Muscle of arm (tissue), 12 donors: ENCODE results near the gene ZNF366. TPM values are rescaled to one million over a fixed set of nuclear protein-coding genes. Genes with fewer than 3 reads are reported as not detected.
A peak's percentile ranks its signal among the peaks of the same experiment; 100 is the strongest.

Experiments
- DNase-seq: peaks from one replicate; pipeline ENCODE4 v3.0.0-alpha.2; 2013
- polyA plus RNA-seq, 12 donors: library from polyadenylated mRNA; unstranded; fragments of 120-200 nt; gene quantifications; one replicate each; pipeline ENCODE4 v1.2.1, GENCODE V29; 2013; ENCODE audit not compliant: insufficient read length in 12 of 12

The ZNF366 gene
- polyA plus RNA-seq, 12 donors = 2.3 to 3.8 (median 2.8) TPM; not detected in 2

DNA sequence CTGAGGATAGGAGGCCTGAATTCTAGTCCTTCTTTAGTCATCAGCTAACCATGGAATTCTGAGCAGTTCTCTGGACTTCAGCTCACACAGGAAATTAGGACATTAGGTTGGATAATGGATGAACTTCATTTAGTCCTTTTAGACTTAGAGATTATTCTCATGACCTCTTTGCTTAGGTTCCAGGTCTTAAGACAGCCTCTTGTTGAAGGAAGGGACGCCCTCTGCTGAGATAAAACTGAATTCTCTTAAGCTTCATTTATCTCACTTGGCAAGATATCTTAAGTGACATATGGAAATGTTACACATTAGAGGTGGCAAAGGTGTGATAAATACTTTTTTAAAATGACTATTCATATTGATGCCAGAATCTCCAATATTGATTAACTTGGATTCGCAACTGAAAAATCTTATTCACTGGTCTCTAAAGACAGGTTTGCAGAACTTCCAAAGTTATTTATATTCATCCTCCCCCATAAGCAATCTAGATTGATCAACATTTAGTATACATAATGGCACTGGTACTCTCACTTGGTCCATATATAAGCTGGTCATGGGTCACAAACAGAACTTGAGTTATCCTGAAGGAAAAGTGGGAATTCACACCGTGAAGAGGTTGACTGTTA is 16.9 kb upstream of the ZNF366 start:
- DNase-seq = no peak

DNA sequence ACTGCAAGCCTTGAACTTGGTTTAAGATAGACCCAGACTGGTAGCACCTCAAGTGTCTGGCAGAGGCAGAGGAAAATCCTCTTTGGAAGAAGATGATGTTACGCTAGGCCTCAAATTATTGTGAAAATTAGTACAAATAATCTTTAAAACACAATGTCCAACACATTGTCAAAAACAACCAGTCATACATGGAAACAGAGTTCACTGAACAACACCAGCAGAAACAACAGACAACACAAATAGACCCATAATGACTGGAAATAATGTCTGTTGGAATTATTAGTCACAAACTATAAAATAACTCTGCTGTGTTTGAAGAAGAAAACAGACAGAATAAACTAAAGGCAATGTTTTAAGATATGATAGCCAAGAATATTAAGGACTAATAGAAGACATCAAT is 15.4 kb upstream of the ZNF366 start:
- no peak for DNase-seq

DNA sequence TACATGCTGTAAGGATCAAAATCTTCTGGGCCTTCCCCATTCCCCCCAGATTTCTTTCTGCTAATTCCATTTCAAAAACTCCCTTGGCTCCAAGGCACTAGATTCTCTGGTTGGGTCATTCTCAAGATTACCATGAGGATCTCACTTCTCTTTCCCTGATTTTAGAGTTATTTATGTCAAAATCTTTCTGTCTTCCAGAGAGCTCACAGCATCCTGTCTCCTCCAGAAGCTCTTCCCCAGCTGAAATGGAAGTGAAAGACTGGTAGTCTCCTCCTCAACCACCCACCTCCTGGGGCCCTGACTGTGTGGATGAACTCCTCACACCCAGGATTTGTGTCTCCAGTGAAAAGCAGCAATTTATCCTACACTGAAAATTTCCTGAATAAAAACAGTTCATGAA is 11.9 kb upstream of the ZNF366 start:
- no peak for DNase-seq

DNA sequence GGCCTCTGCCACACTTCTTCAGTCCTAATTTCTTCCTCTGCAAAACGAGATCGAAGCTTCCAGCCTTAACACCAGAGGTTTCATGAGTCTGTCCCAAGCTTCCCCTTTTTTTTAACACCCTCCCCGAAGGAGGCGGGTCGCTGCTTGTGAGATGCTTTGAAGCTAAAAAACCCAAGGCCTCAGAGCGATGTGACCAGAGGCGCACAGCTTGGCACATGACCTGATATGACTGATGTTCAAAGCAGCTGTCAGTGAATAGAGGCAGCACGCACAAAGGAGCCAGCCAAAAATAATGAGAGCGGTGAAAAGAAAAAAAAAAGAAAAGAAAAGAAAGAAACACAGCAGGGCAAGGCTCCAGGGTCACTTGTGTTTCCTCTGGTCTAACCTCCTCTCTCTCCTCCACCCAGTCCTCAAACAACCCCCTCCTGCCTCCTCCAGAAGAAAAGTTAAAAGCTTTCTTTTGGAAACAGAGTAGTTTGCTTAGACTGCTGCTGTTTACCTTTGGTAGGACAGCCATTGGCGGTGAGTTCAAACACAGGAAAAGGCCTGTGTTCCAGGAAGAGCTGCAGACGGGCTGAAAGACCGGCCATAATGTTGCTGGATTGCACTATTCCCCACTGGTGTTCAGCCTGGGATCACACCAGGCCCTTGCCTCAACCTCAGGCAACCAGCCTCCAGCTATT is 10.9 kb upstream of the ZNF366 start:
- no peak for DNase-seq

DNA sequence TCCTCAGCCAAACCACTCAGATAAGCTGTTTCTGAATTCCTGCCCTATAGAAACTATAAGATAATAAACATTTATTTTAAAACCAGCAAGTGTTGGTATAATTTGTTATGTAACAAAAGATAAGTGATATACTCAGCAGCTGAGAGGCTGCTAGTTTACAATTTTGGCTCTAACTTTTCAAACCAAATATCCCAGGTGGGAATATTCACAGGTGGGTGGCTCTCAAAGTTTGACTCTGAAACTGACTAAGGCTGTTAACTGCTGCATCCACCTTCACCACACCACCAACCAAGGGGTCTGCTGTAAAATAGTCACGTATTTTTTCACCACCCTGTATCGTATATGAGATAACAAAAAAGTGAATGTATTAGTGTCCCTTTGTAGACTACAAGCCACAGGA is 9.7 kb upstream of the ZNF366 start:
- DNase-seq = no peak

DNA sequence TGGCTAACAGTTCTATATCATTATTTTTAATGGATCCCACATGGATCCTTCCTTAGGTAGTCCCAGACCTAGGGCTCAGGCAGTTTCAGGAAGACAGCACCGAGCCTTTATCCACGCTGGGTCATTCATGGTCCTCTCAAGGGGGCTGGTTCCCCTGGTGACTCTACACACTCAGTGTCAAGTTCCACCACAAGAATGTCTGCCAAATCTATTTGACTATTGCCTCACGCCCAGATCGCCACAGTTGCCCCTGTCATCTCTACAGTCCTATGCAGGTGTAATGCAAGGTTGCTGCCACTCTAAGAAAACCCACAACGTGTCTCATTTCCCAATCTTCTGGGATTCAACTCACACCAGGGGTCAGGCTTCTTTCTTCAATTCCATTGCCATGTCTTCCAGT is 8.0 kb upstream of the ZNF366 start:
- DNase-seq = no peak

DNA sequence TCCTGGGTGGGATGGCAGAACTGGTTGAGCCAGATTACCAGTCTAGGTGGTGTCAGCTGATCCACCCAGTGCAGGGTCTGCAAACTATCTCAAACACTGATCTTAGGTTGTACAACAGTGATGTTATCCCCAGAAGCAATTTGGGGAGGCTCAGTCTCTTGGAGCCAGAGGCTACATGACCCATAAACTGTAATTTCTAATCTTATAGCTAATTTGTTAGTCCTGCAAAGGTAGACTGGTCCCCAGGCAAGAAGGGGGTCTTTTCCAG is 5.3 kb upstream of the ZNF366 start:
- DNase-seq = no peak

DNA sequence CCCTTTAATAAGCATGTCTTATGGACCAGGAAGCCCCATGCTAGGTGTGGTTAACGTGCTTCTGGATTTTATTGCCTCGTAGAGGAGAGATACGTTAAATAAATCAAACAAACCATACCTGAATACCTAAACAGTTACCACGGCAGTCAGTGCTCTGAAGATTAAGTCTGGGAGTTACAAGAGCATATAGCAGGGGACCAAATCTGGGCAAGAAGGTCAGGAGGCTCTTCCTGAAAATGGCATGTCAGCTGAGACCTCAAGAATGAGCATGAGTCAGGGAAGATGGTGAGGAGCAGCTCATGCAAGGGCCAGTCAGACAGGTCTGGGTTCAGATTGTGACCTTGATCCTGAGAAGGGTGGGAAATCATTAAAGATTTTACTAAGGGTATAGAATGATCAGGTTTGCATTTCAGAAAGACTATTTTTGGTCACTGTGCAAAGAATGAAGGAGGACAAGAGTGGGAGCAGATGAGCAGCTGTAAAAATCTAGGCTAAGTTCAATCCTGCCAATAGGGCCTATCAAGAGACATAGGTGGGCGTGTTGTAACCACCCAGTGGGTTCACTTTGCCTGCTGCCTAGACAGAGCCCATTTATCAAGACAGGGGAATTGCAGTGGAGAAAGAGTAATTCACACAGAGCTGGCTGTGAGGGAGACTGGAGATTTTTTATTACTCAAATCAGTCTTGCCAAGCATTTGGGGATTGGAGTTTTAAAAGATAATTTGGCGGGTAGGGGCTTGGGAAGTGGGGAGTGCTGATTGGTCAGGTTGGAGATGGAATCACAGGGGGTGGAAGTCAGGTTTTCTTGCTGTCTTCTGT is 4.8 kb upstream of the ZNF366 start:
- no peak for DNase-seq

DNA sequence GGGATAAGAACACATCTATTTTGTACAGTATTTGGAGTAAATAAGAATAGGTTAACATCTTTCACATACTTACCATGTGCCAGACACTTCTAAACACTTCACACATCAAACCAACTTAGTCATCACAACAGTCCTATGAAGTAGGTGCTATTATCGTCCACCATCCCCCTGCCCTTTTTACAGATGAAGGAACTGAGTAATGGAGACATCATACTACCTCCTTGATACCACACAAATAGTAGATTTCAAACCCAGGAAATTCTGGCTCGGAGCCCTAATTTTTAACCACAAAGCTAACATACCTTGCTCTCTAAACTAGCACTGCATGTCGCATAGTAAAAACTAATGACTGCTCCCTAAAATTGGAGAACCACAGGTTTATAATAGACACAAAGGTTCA is 4.2 kb upstream of the ZNF366 start:
- no peak for DNase-seq

DNA sequence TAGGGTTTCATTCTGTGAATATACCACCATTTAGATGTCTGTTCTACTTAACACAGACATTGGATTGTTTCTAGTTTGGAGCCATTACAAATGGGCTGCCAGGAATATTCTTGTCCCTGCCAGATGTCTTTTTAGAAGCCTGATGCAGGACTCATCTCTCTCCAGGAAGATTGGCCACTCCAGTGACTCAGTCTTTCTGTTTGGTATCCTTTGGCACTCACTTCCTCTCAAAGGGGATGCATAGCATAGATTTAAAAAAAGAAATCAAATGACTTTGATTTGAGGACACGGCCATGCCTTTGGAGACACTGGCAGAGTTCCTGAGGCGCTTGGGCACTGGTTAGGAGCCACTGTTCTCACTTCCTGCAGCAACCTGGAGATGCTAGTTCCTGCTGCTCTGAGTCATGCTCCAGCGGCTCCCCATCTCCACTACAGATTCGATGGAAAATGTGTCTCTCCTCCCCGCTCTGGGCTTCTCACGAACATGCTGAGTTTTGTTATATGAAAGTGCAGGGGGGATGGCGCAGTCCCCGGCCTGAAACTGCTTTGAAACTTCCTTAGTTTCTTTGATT is 3.5 kb upstream of the ZNF366 start:
- DNase-seq = peak; percentile 79

DNA sequence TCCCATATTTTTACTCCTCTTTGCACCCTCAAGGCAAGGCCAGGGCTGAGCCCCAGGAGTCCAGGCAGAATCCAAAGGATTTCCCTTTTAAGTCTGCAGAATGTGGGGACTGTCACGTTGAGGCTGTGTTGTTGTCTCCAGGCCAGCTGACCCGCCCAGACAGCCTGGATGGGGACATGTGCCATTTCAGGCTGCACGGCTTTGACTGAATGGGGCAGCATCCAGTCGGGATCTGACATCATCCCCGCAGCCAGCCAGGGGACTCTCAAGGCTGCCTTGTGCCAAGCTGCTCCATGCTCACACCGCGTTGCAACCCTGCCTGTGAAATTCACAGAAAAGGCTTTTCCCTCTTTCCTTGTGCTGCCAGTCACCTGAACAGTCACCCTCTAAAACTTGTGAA is 2.2 kb upstream of the ZNF366 start:
- no peak for DNase-seq

DNA sequence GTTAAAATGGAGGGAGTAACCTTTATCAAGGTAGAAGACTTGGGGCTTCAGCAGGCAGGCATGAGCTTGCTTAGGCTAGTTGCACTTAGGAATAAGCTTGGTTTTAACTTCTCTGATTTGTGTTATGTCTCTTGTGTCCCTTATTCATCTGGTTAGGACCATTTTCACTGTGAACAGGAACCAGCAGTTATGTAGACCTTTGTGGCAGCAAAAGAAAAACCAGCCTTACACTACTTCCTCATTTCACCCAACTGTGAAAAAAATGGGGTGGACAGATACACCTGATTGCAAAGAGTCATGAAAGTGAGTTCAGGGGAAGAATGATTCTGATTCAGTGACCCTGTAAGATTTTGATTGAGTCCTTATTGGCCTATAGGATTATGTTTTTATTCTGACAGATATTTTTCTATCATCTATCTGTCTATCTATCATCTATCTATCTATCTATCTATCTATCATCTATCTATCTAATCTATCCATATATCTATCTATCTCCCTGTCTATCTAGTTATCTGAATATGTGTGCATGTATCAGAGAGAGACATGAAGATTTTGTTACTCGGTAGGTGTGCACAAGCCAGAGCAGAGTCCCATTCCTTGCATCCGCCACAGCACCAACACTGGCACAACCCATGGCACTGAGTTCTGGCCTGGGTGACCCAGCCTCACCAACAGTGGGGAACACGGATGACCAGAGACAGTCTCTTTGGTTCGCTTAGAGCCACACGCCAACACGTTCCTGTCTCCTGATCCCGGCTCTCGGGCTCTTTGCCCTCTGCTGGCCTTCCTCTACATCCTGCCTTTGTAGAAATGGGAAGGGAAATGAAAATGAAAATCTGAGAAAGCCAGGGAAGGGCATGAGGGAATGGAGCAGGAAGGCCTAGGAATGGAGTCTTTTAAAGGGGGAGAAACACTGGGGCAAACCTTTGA is 1.3 kb upstream of the ZNF366 start:
- no peak for DNase-seq

DNA sequence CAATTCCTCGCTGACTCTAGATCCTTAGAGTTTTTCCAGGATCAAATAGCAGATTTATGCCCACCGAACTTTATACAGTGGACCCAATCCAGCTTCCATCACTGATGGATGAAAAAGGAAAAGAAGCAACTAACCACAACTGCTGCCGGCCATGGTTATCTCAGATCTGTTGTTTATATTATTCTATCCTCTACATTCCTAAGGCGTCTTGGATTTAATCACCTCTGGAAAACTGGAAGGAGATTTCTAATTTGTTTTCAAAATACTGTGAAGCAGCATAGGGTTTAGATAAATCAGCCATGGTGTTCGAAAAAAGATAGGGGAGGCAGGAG is 663 bp upstream of the ZNF366 start:
- no peak for DNase-seq

DNA sequence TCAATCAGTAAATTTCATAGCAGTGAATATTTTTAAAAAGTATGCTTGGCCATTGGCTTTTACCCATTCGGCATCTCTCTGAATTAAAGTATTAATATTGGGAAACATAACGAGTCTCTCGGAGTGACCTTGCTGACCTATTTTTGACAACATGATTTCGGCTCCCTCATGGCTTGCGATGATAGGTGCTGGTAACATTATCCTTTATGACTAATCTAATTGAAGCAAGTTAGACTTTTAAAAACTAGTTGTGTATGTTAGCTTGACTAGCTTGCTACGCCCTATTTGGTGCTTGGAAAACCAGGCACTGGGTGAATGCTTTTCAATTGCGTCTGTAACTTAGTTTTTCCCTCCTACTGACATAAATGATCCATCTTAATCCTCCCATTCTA is 1.1 kb downstream of the ZNF366 start:
- no peak for DNase-seq

DNA sequence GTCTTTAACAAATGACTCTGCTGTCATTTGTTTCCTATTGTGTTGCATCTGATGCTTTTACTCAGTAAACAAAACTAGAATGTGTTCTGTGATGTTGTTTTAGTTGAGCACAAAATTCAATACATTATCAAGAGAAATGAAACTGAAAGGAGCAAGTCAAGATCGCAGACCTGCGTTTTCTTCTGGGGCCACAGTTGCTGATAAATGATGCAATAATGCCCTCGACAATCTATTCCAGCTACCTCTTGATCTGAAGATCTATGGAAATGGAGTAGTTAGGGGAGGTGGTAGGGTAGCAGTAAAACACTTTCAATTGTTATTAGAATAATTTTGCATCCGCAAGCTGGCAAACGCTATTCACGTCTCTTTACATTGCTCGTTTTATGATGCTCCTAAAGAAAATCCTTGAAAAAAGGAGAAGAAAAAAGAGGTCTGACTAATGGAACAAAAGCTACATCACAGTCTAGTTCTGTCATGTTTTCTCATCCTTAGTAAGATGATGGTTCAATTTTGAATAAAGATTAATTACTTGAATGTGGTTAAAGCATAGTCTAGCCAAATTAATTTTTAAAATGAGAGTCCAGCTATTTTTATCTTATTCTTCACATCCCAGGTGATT is 1.6 kb downstream of the ZNF366 start:
- DNase-seq = no peak

DNA sequence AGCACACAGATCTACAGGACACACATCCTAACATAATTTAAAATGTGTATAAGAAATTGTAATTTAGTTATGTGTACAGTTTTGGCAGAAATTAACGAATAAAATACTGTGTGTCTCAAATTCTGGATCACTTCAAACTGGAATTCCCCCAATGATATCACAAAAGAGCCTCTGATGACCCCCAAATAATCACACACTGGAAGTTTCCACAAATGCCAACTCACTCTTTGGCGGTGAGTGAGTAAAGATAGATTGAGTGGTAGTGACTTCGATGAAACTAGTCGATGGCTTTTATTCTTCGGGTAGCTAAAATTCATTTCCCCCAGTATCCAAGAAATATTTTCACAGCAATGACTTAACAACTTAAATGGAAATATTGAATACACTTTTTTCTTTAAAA is 2.2 kb downstream of the ZNF366 start:
- no peak for DNase-seq

DNA sequence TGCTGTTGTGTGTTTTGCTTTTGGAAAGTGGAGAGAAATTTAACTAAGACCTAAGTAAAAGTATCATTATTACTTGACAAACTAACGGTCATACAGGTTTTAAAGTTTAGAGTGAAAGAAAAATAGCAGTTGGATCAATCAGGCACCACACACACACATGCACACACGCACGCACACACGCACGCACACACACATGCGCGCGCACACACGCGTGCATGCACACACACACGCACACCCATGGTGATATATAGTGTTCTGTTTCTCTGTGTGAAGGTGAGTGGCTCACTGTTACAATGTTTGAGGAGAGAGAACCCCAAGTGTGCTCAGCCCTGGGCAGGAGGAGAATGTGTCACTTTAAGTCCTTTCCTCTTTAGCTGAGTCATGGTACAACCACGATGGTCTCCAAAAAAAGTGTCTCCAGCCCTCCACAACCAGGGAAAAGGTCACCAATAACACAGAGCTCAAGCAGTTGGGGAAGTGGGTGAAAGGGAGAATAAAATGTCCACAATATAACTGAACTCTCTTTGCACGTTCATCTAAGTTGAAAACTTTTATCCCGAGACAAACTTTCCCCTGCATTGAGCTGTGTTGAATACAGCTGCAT is 3.2 kb downstream of the ZNF366 start:
- DNase-seq = no peak

DNA sequence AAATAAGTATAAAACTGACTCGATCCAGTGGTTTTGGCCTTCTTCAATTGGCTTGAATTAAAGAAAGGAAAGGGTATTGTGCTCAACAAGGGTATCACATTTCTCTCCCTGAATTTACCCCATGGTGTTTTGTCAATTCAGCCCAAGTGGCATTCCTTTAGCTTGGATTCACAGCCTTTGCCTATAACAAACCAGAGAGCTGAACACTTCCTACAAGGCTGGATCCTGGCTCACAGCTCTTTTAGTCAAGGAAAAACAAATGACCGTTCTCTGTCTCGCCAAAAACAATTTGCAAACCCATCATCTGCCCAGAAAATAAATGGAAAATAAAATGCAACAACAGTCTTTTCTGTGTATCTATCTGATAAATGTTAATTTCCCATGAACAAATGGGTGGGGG is 5.7 kb downstream of the ZNF366 start:
- DNase-seq = no peak

DNA sequence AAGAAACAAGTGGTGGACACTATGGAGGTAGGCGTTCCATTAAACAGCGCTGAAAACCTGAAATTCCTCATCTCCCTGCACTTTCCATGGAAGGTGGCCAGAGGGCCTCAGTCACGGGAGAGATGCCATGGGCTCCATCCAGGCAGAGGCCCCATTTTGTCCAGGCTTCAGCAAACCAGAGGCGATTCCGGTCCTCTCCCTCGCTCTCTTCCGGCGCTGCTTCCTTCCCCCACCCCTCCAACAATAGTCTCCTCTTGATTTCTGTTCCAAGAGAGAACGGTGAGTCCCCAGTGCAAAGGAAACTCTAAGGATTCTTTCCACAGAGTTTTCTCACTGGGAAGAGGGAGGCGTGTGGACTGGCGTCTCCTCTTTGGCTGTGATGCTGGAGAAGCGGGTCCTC is 7.5 kb downstream of the ZNF366 start:
- peak; percentile 71 for DNase-seq

DNA sequence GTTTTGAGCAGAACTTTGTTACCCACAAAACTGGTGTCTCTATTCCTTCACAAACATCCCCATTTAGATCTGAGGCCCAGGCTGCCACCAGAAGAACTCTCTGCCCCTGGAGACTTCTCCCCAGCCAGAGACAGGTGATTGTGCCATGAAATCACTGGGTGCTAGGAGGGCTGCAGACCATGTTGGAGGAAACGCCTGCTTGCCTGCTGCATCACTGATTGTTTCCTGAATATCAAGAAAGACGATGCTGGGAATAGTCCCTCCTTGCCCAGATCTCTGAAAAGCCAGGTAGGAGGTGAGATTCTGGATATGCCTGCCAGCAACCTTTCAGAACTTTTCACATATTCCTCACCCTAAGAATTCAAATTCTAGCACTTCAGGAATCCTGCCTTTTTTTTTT is 8.1 kb downstream of the ZNF366 start:
- DNase-seq = no peak

DNA sequence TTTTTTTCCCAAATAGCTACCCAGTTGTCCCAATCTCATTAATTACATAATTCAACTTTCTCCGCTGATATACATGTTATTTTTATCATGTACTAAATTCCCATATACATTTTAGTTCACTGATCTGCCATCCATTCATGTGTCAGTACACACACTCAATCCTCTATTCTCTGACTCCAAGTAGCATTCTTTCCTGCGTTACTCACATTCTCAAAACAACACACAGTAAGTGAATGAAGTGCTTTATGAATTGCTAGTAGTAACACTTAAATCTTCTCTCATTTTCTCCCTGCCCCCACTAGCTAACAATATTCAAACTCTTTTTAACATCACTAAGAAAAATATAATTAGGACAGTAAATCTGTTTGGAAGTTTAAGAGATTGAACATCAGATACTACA is 8.9 kb downstream of the ZNF366 start:
- DNase-seq = no peak
